Trophoblast cell (in vitro differentiated cells and primary cell): ENCODE measurements around the gene METTL17.
A peak's percentile ranks its signal among the peaks of the same experiment; 100 is the strongest.

Experiments used
- DNase-seq, 2 donors: peaks; one replicate each; pipeline ENCODE4 v3.0.0-alpha.2; 2016
- H2AFZ ChIP-seq: 2 replicates; pipeline ENCODE4 v1.6.1; 2013; ENCODE audit warnings: low read length, moderate library complexity, mild to moderate bottlenecking; ENCODE audit not compliant: insufficient read depth, poor library complexity
- H2AK5ac ChIP-seq: 2 replicates; pipeline ENCODE4 v1.6.1; 2013; ENCODE audit warnings: mild to moderate bottlenecking, low read length
- H2BK120ac ChIP-seq: 2 replicates; pipeline ENCODE4 v1.6.1; 2013; ENCODE audit warnings: low read length, mild to moderate bottlenecking, moderate library complexity; ENCODE audit not compliant: insufficient read depth, poor library complexity
- H2BK12ac ChIP-seq: 2 replicates; pipeline ENCODE4 v1.6.1; 2013; ENCODE audit warnings: mild to moderate bottlenecking, low read length, moderate library complexity
- H2BK5ac ChIP-seq: 2 replicates; pipeline ENCODE4 v1.6.1; 2013; ENCODE audit warnings: low read length, low read depth, moderate library complexity, mild to moderate bottlenecking; ENCODE audit not compliant: poor library complexity
- H3K14ac ChIP-seq: 2 replicates; pipeline ENCODE4 v1.6.1; 2013; ENCODE audit warnings: mild to moderate bottlenecking, low read length
- H3K18ac ChIP-seq: 2 replicates; pipeline ENCODE4 v1.6.1; 2013; ENCODE audit warnings: mild to moderate bottlenecking, low read length
- H3K23ac ChIP-seq: 2 replicates; pipeline ENCODE4 v1.6.1; 2013; ENCODE audit warnings: low read length
- H3K27ac ChIP-seq: 2 replicates; pipeline ENCODE4 v1.5.1; 2013; ENCODE audit warnings: low read depth, mild to moderate bottlenecking, inconsistent platforms, low read length, moderate library complexity
- H3K27me3 ChIP-seq: 2 replicates; pipeline ENCODE4 v1.6.1; 2013; ENCODE audit warnings: inconsistent platforms, mild to moderate bottlenecking, low read length, moderate library complexity; ENCODE audit not compliant: insufficient read depth
- H3K36me3 ChIP-seq, 2 experiments: 1 replicate in 1 of 2; 2 replicates in 1 of 2; pipeline ENCODE4 v1.6.1; 2013; ENCODE audit warnings: low read length in 2 of 2, mild to moderate bottlenecking in 2 of 2, moderate library complexity in 1 of 2; ENCODE audit not compliant: insufficient read depth in 2 of 2, control insufficient read depth in 1 of 2
- H3K4ac ChIP-seq: 2 replicates; pipeline ENCODE4 v1.6.1; 2013; ENCODE audit warnings: low read depth, mild to moderate bottlenecking, low read length, moderate library complexity
- H3K4me1 ChIP-seq, 2 experiments: 1 replicate in 1 of 2; 2 replicates in 1 of 2; pipeline ENCODE4 v1.6.1; 2013; ENCODE audit warnings: low read length in 2 of 2, mild to moderate bottlenecking in 2 of 2, moderate library complexity in 1 of 2; ENCODE audit not compliant: insufficient read depth in 2 of 2, control insufficient read depth in 1 of 2
- H3K4me2 ChIP-seq: 2 replicates; pipeline ENCODE4 v1.6.1; 2013; ENCODE audit warnings: inconsistent platforms, mild to moderate bottlenecking, low read length, moderate library complexity
- H3K4me3 ChIP-seq: 2 replicates; pipeline ENCODE4 v1.5.1; 2013; ENCODE audit warnings: mild to moderate bottlenecking, low read depth, low read length, inconsistent platforms
- H3K79me1 ChIP-seq: one replicate; pipeline ENCODE4 v1.6.1; 2013; ENCODE audit warnings: low read length
- H3K79me2 ChIP-seq: 2 replicates; pipeline ENCODE4 v1.6.1; 2013; ENCODE audit warnings: low read length, mild to moderate bottlenecking; ENCODE audit not compliant: control insufficient read depth, insufficient read depth, poor library complexity
- H3K9ac ChIP-seq: 2 replicates; pipeline ENCODE4 v1.6.1; 2013; ENCODE audit warnings: mild to moderate bottlenecking, low read length
- H3K9me3 ChIP-seq: 2 replicates; pipeline ENCODE4 v1.6.1; 2013; ENCODE audit warnings: low read depth, mild to moderate bottlenecking, control low read depth, inconsistent platforms, low read length; ENCODE audit not compliant: insufficient read depth
- H4K12ac ChIP-seq: 2 replicates; pipeline ENCODE4 v1.6.1; 2013; ENCODE audit warnings: low read depth, mild to moderate bottlenecking, low read length, moderate library complexity
- H4K8ac ChIP-seq: 2 replicates; pipeline ENCODE4 v1.6.1; 2013; ENCODE audit warnings: low read depth, mild to moderate bottlenecking, low read length, moderate library complexity
- H4K91ac ChIP-seq: one replicate; pipeline ENCODE4 v1.6.1; 2013; ENCODE audit warnings: low read depth, mild to moderate bottlenecking, low read length, moderate library complexity
- WGBS: extraction: QIAGEN DNeasy Blood & Tissue Kit; methylation state at CpG from one replicate; pipeline ENCODE4 v1.1.7; 2013; ENCODE audit warnings: missing lambda C conversion rate; ENCODE audit not compliant: insufficient read length, insufficient coverage; ENCODE audit errors: extremely low coverage; 5-methylcytosine and 5-hydroxymethylcytosine counted together

Gene METTL17

GRCh38 chr14:20970647-20970982, 19.2 kb upstream of the METTL17 start:
- no peak overlapping the region for H4K91ac ChIP-seq
- no CpG with 5 or more reads among the region's 10 CpGs for WGBS

GRCh38 chr14:20970983-20971704, 18.6 kb upstream of the METTL17 start:
- Histone ChIP-seq H2BK5ac (peak overlapping the region; percentile 46), H3K23ac (no peak overlapping the region), H4K91ac (peak overlapping the region; percentile 54), H2BK12ac (peak overlapping the region; percentile 27), H2AK5ac (no peak overlapping the region), H3K14ac (peak overlapping the region; percentile 61), H3K27me3 (no peaks in the 10 kb centered on the region), H2BK120ac (peak overlapping the region; percentile 30), H2AFZ (peak overlapping the region; percentile 92), H3K9ac (peak overlapping the region; percentile 75), H3K18ac (peak overlapping the region; percentile 45), H3K9me3 (no peaks in the 10 kb centered on the region), H3K4me2 (peak overlapping the region; percentile 97), H3K27ac (no peak overlapping the region), H4K8ac (peak overlapping the region; percentile 89), H3K4me1 (peaks cover 4 to 6% of the 10 kb centered on the region in 2 experiments), H3K79me2 (no peaks in the 10 kb centered on the region), H3K36me3 (no peaks in the 10 kb centered on the region), H4K12ac (peak overlapping the region; percentile 85), H3K79me1 (peaks cover 7% of the 10 kb centered on the region), H3K4me3 (peak overlapping the region; percentile 78), H3K4ac (peak overlapping the region; percentile 7)
- peak; percentile 86 to 94 for DNase-seq
- WGBS, result no CpG with 5 or more reads among the region's 47 CpGs

More at GRCh38 chr14:20970647-20970982, 19.2 kb upstream of the METTL17 start:
- no peaks in the 10 kb centered on the region for H3K27me3 ChIP-seq
- no peak overlapping the region for H3K4me3 ChIP-seq
- H2BK120ac ChIP-seq, result no peak overlapping the region
- peak overlapping the region; percentile 8 for H4K8ac ChIP-seq
- no peaks in the 10 kb centered on the region for H3K79me2 ChIP-seq
- no peak overlapping the region for H3K23ac ChIP-seq
- no peak overlapping the region for H3K9ac ChIP-seq
- no peak overlapping the region for H2AK5ac ChIP-seq
- H3K14ac ChIP-seq, result no peak overlapping the region
- H4K12ac ChIP-seq, result no peak overlapping the region
- DNase-seq, result no peak
- H3K18ac ChIP-seq, result no peak overlapping the region
- H3K36me3 ChIP-seq, result no peaks in the 10 kb centered on the region
- H2BK5ac ChIP-seq, result no peak overlapping the region
- H3K4me1 ChIP-seq, result peaks cover 4 to 6% of the 10 kb centered on the region in 2 experiments
- H3K9me3 ChIP-seq, result no peaks in the 10 kb centered on the region
- peak overlapping the region; percentile 97 for H3K4me2 ChIP-seq
- no peak overlapping the region for H3K27ac ChIP-seq
- peak overlapping the region; percentile 32 for H2AFZ ChIP-seq
- no peak overlapping the region for H2BK12ac ChIP-seq
- H3K79me1 ChIP-seq, result peaks cover 7% of the 10 kb centered on the region
- H3K4ac ChIP-seq, result no peak overlapping the region

GRCh38 chr14:20971705-20972021, 18.1 kb upstream of the METTL17 start:
- Histone ChIP-seq H3K27me3 (no peaks in the 10 kb centered on the region), H3K9me3 (no peaks in the 10 kb centered on the region), H4K91ac (no peak overlapping the region), H2AFZ (peak overlapping the region; percentile 1), H2BK12ac (peak overlapping the region; percentile 2), H3K4me1 (peaks cover 4 to 6% of the 10 kb centered on the region in 2 experiments), H4K8ac (peak overlapping the region; percentile 3), H2BK5ac (no peak overlapping the region), H3K36me3 (no peaks in the 10 kb centered on the region), H3K79me1 (peaks cover 7% of the 10 kb centered on the region), H3K79me2 (no peaks in the 10 kb centered on the region), H4K12ac (no peak overlapping the region), H2BK120ac (no peak overlapping the region), H2AK5ac (no peak overlapping the region), H3K18ac (no peak overlapping the region), H3K14ac (no peak overlapping the region), H3K4me2 (peak overlapping the region; percentile 97), H3K4me3 (no peak overlapping the region), H3K27ac (no peak overlapping the region), H3K9ac (no peak overlapping the region), H3K23ac (no peak overlapping the region), H3K4ac (no peak overlapping the region)
- no peak for DNase-seq
- no CpG with 5 or more reads among the region's 8 CpGs for WGBS

- no peaks in the 10 kb centered on the region for H3K9me3 ChIP-seq
- H2AK5ac ChIP-seq, result no peak overlapping the region
- H2BK12ac ChIP-seq, result peak overlapping the region; percentile 59
- H3K14ac ChIP-seq, result no peak overlapping the region
- no peak overlapping the region for H3K27ac ChIP-seq
- H3K36me3 ChIP-seq, result no peaks in the 10 kb centered on the region
- H4K12ac ChIP-seq, result no peak overlapping the region
- H3K27me3 ChIP-seq, result no peaks in the 10 kb centered on the region
- H2BK5ac ChIP-seq, result no peak overlapping the region
- H3K79me2 ChIP-seq, result no peaks in the 10 kb centered on the region
- H3K9ac ChIP-seq, result no peak overlapping the region
- H3K79me1 ChIP-seq, result peaks cover 7% of the 10 kb centered on the region
- H3K4me2 ChIP-seq, result no peak overlapping the region
- H4K91ac ChIP-seq, result peak overlapping the region; percentile 45
- H2AFZ ChIP-seq, result no peak overlapping the region
- H3K4me3 ChIP-seq, result no peak overlapping the region
- H3K18ac ChIP-seq, result no peak overlapping the region
- H4K8ac ChIP-seq, result no peak overlapping the region
- H3K23ac ChIP-seq, result no peak overlapping the region
- H2BK120ac ChIP-seq, result peak overlapping the region; percentile 4
- no CpG with 5 or more reads among the region's 3 CpGs for whole genome bisulfite sequencing
- H3K4me1 ChIP-seq, result peaks cover 6% of the 10 kb centered on the region in 2 experiments
- H3K4ac ChIP-seq, result no peak overlapping the region
- DNase-seq, result peak in 1 of 2 donors; percentile 42
These were observed 16.3 kb upstream of the METTL17 start for GRCh38 chr14:20973501-20973900.
